ENCODE measurements around the gene OR8B4.

OR8B4 gene

DNA sequence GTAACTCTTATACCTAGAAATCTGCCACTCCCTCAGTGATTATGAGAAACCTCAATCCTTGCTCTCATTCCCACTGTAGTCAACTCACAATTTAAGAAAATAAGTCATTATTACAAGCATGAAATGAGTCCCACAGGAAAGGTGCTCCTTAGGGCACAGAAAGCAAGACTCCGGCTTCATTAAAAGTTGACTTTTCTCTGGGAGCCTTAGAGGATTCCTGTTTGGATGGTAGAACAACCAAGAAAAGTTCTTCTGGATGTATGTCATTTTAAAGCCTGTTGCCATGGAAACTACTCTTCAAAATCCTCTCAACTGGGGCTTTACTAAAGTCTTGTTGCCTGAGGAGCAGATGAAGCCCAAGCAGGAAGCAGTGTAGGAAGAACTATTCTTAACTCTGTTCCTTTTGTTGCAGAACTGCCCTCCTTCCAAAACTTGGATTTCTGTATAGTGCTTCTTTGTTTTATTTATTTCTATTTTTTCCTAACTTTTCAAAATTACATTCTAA lies 21.0 kb upstream of the OR8B4 start, which contains the start of gene OR8B8:
OR8B8 (minus strand) TSS at position 51 of the 505 bp plus-strand sequence. CDS start 4,611 bp downstream, outside the sequence.
- Histone ChIP-seq H3K27me3 (ENCODE audit: control insufficient read depth in 1 of 2, insufficient read depth in 2 of 2, low read length in 2 of 2) (no peaks in the 10 kb centered on the region), H3K27ac (ENCODE audit: low read depth, low read length) (no peak within 1 kb of the TSS), H3K4me3 (ENCODE audit: low read depth in 1 of 2, low read length in 2 of 2) (no peak within 1 kb of the TSS), H3K36me3 (ENCODE audit: insufficient read depth, low read length) (no peaks in the 10 kb centered on the region), H3K4me1 (ENCODE audit: insufficient read depth, low read length) (no peaks in the 10 kb centered on the region), H3K9ac (ENCODE audit: low read length) (no peak within 1 kb of the TSS), H3K9me3 (ENCODE audit: low read length) (no peaks in the 10 kb centered on the region)

DNA sequence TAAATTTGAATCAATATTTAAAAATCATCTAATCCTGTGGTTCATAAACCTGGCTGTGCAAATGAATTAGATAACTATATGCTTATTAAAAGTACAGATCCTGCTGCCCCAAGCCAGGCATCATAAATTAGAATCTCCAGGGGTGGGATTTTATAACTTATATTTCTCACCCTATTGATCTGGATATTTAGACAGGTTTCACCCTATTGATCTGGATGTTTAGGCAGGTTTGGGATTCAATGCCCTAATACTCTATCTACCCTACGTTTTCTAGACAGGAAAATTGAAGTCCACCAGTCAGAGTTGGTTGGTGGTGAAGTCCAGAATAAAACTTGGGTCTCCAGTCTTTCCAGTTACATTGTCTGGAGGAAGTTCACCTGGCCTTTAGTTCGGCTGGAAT lies 18.2 kb upstream of the OR8B4 start:
- no peak overlapping the region for H3K4me3 ChIP-seq (ENCODE audit: low read depth in 1 of 2, low read length in 2 of 2)
- H3K9me3 ChIP-seq (ENCODE audit: low read length): no peaks in the 10 kb centered on the region
- H3K4me1 ChIP-seq (ENCODE audit: insufficient read depth, low read length): no peaks in the 10 kb centered on the region
- no peak overlapping the region for H3K27ac ChIP-seq (ENCODE audit: low read depth, low read length)
- H3K9ac ChIP-seq (ENCODE audit: low read length): no peak overlapping the region
- H3K27me3 ChIP-seq (ENCODE audit: control insufficient read depth in 1 of 2, insufficient read depth in 2 of 2, low read length in 2 of 2): no peaks in the 10 kb centered on the region
- H3K36me3 ChIP-seq (ENCODE audit: insufficient read depth, low read length): no peaks in the 10 kb centered on the region

DNA sequence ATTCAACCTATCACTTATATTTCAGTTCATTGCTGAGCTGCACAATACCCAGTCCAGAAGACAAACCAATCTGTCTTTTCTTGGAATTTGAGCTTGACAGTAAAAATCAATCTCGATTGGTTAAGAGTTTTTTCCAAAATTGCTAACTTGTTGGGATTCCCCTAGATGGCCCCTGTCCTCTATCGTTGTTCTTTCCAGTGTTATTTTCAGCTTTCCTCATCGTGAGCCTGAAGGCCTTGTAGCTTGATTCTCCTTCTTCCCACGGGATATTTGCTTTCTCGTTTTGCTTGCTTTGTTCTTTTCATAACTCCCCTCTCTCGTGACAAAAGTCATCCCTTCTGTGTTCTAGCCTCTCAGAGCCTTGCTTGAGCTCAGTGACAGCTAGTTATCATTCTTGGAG lies 17.8 kb upstream of the OR8B4 start:
- H3K4me3 ChIP-seq (ENCODE audit: low read depth in 1 of 2, low read length in 2 of 2): no peak overlapping the region
- no peaks in the 10 kb centered on the region for H3K4me1 ChIP-seq (ENCODE audit: insufficient read depth, low read length)
- H3K36me3 ChIP-seq (ENCODE audit: insufficient read depth, low read length): no peaks in the 10 kb centered on the region
- no peak overlapping the region for H3K9ac ChIP-seq (ENCODE audit: low read length)
- H3K9me3 ChIP-seq (ENCODE audit: low read length): no peaks in the 10 kb centered on the region
- no peak overlapping the region for H3K27ac ChIP-seq (ENCODE audit: low read depth, low read length)
- H3K27me3 ChIP-seq (ENCODE audit: control insufficient read depth in 1 of 2, insufficient read depth in 2 of 2, low read length in 2 of 2): no peaks in the 10 kb centered on the region

DNA sequence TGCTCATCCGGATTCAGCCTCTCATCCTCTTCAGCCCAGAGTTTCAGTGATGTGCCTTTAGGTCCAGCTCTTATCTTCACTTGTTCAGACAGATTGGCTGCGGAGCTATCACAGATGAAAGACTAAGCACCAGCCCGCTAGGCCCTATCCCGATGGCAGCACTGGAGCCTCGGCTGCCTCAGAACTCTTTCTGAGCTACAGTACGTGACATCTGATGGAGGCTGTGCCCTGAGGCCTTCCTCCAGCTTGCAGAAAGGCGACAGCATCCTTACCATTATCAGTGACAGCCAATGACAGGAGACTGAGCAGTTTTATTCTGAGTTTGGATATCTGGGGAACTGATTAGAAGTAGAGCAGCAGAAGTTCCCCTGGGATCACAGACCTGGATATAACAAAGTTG lies 16.8 kb upstream of the OR8B4 start:
- no peaks in the 10 kb centered on the region for H3K9me3 ChIP-seq (ENCODE audit: low read length)

DNA sequence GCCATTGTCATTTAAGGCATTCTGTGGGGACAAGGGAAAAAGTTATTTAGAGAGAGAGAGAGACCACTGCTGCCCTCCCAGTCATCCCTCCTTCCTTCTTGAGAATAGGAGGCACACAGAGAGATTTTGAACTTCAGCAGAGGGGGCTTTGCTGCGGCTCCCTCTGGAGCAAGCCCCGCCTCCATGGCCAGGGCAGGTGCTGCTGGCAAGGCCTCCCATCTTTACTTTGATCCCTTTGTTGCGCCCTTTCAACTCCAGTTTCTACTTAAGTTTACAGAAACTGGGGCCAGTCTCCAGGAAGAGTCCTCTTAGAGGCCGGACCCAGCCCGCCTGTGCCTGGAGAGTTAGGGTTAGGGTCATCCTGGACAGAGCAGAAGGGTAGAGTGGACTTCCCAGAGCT lies 16.4 kb upstream of the OR8B4 start:
- Histone ChIP-seq H3K9ac (ENCODE audit: low read length) (no peak overlapping the region), H3K27ac (ENCODE audit: low read depth, low read length) (no peak overlapping the region), H3K27me3 (ENCODE audit: control insufficient read depth in 1 of 2, insufficient read depth in 2 of 2, low read length in 2 of 2) (no peaks in the 10 kb centered on the region), H3K4me3 (ENCODE audit: low read depth in 1 of 2, low read length in 2 of 2) (no peak overlapping the region), H3K4me1 (ENCODE audit: insufficient read depth, low read length) (no peaks in the 10 kb centered on the region), H3K9me3 (ENCODE audit: low read length) (no peaks in the 10 kb centered on the region), H3K36me3 (ENCODE audit: insufficient read depth, low read length) (no peaks in the 10 kb centered on the region)

More for the DNA sequence above, 16.8 kb upstream of the OR8B4 start:
- Histone ChIP-seq H3K36me3 (ENCODE audit: insufficient read depth, low read length) (no peaks in the 10 kb centered on the region), H3K4me1 (ENCODE audit: insufficient read depth, low read length) (no peaks in the 10 kb centered on the region), H3K27ac (ENCODE audit: low read depth, low read length) (no peak overlapping the region), H3K9ac (ENCODE audit: low read length) (no peak overlapping the region), H3K4me3 (ENCODE audit: low read depth in 1 of 2, low read length in 2 of 2) (no peak overlapping the region), H3K27me3 (ENCODE audit: control insufficient read depth in 1 of 2, insufficient read depth in 2 of 2, low read length in 2 of 2) (no peaks in the 10 kb centered on the region)

DNA sequence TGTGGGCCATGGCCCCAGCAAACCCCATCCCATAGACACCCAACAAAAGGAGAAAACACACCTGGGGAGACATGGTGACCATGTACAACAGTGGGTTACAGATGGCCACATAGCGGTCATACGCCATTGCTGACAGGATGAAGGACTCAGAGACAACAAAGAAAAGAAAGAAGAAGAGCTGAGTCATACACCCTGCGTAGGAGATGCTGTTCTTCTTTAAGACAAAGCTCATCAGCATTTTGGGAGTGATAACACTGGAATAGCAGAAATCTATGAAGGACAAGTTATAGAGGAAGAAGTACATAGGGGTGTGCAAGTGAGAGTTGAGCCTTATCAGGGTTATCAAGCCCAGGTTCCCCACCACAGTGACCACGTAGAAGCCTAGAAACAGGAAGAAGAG lies 15.9 kb upstream of the OR8B4 start:
- no peak overlapping the region for H3K27ac ChIP-seq (ENCODE audit: low read depth, low read length)
- no peak overlapping the region for H3K9ac ChIP-seq (ENCODE audit: low read length)

DNA sequence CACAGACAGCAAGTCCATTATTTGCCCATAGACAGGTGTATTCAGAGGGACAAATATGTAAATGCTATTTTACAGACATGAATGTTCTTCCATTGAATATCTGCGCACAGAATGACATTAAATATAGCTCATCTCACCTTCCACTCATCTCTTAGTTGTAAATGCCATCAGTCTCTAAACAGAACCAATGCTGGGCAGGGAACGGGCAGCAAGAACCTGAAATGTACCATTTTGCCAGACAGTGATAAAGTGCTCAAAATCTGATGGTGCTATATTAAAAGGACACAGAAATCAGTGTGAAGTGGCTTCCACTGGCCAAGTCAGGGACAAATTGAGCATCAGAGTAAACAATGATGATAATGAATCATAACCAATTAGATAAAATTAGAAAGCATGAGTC lies 10.0 kb upstream of the OR8B4 start:
- no peaks in the 10 kb centered on the region for H3K9me3 ChIP-seq (ENCODE audit: low read length)
- no peak overlapping the region for H3K27ac ChIP-seq (ENCODE audit: low read depth, low read length)
- H3K9ac ChIP-seq (ENCODE audit: low read length): no peak overlapping the region
- H3K4me1 ChIP-seq (ENCODE audit: insufficient read depth, low read length): no peaks in the 10 kb centered on the region
- no peak overlapping the region for H3K4me3 ChIP-seq (ENCODE audit: low read depth in 1 of 2, low read length in 2 of 2)
- no peaks in the 10 kb centered on the region for H3K27me3 ChIP-seq (ENCODE audit: control insufficient read depth in 1 of 2, insufficient read depth in 2 of 2, low read length in 2 of 2)
- H3K36me3 ChIP-seq (ENCODE audit: insufficient read depth, low read length): no peaks in the 10 kb centered on the region

More for the DNA sequence above, 15.9 kb upstream of the OR8B4 start:
- Histone ChIP-seq H3K36me3 (ENCODE audit: insufficient read depth, low read length) (no peaks in the 10 kb centered on the region), H3K9me3 (ENCODE audit: low read length) (no peaks in the 10 kb centered on the region), H3K4me1 (ENCODE audit: insufficient read depth, low read length) (no peaks in the 10 kb centered on the region), H3K4me3 (ENCODE audit: low read depth in 1 of 2, low read length in 2 of 2) (no peak overlapping the region), H3K27me3 (ENCODE audit: control insufficient read depth in 1 of 2, insufficient read depth in 2 of 2, low read length in 2 of 2) (no peaks in the 10 kb centered on the region)

DNA sequence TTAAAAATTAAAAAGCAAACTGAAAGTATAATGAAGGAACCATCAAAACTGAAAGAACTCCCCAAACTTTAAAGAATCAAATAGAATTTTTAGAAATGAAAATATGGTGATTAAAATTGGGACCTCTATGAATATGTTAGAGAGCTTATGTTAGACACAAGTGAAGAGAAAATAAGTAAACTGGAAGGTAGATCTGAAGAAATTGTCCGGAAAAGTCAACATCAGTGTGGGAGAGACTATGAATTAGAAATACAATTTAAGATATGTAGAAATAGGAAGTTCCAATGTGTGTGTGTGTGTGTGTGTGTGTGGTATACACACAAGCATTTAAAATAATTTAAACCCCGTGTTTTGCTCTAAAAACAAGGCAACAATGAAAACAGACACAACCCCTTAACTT lies 4.9 kb upstream of the OR8B4 start:
- Histone ChIP-seq H3K36me3 (ENCODE audit: insufficient read depth, low read length) (no peaks in the 10 kb centered on the region), H3K9me3 (ENCODE audit: low read length) (no peaks in the 10 kb centered on the region), H3K4me1 (ENCODE audit: insufficient read depth, low read length) (no peaks in the 10 kb centered on the region), H3K4me3 (ENCODE audit: low read depth in 1 of 2, low read length in 2 of 2) (no peak overlapping the region), H3K27me3 (ENCODE audit: control insufficient read depth in 1 of 2, insufficient read depth in 2 of 2, low read length in 2 of 2) (no peaks in the 10 kb centered on the region), H3K27ac (ENCODE audit: low read depth, low read length) (no peak overlapping the region), H3K9ac (ENCODE audit: low read length) (no peak overlapping the region)

DNA sequence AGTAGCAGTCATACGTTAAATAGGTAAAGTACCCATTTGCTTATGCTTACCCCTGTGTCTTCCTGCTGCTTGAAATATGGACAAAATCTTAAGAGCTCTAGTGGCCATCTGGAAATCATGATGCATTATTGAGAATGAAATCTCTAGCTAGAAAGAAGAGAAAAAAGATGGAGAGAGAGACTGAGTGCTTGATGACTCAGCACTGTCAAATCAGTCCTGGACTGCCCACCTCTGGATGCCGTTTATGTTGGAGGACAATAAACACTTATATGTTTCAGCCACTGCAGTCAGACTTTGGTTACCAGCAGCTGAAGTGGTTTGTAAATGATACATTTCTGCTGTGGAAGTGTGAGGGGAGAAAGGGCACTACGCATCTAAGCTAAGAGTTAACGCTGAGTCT lies 3.6 kb downstream of the OR8B4 start:
- no peaks in the 10 kb centered on the region for H3K4me1 ChIP-seq (ENCODE audit: insufficient read depth, low read length)
- no peak overlapping the region for H3K4me3 ChIP-seq (ENCODE audit: low read depth in 1 of 2, low read length in 2 of 2)
- H3K27me3 ChIP-seq (ENCODE audit: control insufficient read depth in 1 of 2, insufficient read depth in 2 of 2, low read length in 2 of 2): no peaks in the 10 kb centered on the region
- H3K27ac ChIP-seq (ENCODE audit: low read depth, low read length): no peak overlapping the region
- no peaks in the 10 kb centered on the region for H3K36me3 ChIP-seq (ENCODE audit: insufficient read depth, low read length)
- H3K9ac ChIP-seq (ENCODE audit: low read length): no peak overlapping the region
- no peaks in the 10 kb centered on the region for H3K9me3 ChIP-seq (ENCODE audit: low read length)

DNA sequence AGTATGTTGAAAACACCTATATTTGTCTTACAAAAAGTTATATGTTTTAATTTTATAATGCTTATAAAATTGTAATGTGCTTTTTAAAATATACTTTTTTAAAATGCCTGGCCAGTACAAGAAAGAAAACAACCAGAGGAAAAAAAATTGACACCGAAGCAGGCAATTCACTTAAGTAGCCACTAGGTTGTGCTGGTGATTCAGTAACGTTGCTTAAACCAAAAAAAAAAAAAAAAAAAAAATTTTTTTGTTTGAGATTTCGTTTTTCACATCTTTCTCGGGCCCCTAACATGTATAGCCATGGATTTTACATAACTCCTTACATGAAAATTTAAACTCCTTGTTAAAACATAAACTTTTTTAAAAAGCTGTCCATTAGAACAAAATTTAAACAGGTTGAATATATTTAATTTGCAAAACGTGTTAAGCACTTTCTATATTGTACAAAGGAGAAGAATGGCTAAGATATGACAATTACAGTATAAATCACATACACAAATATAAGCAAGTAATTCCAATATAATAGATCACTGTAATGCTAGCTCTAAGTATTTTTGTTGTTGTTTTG lies 9.2 kb downstream of the OR8B4 start:
- no peak overlapping the region for H3K27ac ChIP-seq (ENCODE audit: low read depth, low read length)

DNA sequence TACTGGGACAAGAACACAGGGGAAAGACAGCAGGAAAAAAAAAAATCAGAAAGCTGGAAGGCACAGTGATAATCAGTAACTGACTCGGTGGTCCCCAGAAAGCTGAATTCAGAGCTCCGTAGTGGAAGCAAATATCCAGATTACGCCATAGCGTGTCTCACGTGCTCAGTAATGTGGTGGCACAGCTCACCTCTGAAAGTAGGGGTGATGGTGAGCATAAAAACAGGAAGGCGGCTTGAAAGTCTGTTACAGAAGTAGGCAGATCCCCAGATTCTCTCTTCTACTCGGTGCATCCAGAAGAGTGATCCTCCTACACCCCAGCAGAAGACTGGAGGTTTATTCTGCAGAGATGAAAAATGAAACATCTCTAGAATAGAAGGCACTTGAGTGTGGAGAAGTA lies 14.8 kb downstream of the OR8B4 start:
- Histone ChIP-seq H3K9me3 (ENCODE audit: low read length) (no peaks in the 10 kb centered on the region), H3K27me3 (ENCODE audit: control insufficient read depth in 1 of 2, insufficient read depth in 2 of 2, low read length in 2 of 2) (no peaks in the 10 kb centered on the region), H3K27ac (ENCODE audit: low read depth, low read length) (no peak overlapping the region), H3K4me1 (ENCODE audit: insufficient read depth, low read length) (no peaks in the 10 kb centered on the region), H3K36me3 (ENCODE audit: insufficient read depth, low read length) (no peaks in the 10 kb centered on the region), H3K4me3 (ENCODE audit: low read depth in 1 of 2, low read length in 2 of 2) (no peak overlapping the region), H3K9ac (ENCODE audit: low read length) (no peak overlapping the region)

More for the DNA sequence above, 9.2 kb downstream of the OR8B4 start:
- Histone ChIP-seq H3K4me3 (ENCODE audit: low read depth in 1 of 2, low read length in 2 of 2) (no peak overlapping the region), H3K9me3 (ENCODE audit: low read length) (no peaks in the 10 kb centered on the region), H3K9ac (ENCODE audit: low read length) (no peak overlapping the region), H3K36me3 (ENCODE audit: insufficient read depth, low read length) (no peaks in the 10 kb centered on the region), H3K4me1 (ENCODE audit: insufficient read depth, low read length) (no peaks in the 10 kb centered on the region), H3K27me3 (ENCODE audit: control insufficient read depth in 1 of 2, insufficient read depth in 2 of 2, low read length in 2 of 2) (no peaks in the 10 kb centered on the region)

DNA sequence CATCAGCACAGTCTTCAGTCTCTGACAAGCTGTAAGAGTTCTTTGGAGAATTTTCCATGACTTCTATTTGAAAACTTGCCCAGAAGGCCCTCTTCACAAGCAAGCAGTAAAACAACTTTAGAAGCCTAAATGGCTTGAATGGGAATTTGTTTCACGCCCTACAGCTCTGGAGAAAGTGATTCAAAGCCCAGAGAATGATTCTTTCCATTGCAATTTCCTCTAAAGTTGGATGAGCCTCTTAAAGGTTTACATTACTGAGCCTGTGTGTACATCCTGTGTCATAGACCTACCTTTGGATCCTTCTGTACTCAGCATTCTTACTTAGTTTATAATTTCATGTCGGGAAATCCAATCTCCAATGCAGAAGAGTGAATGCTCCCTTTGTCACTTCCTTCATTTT lies 19.1 kb downstream of the OR8B4 start:
- no peaks in the 10 kb centered on the region for H3K4me1 ChIP-seq (ENCODE audit: insufficient read depth, low read length)
- no peak overlapping the region for H3K9ac ChIP-seq (ENCODE audit: low read length)
- H3K4me3 ChIP-seq (ENCODE audit: low read depth in 1 of 2, low read length in 2 of 2): no peak overlapping the region
- no peaks in the 10 kb centered on the region for H3K27me3 ChIP-seq (ENCODE audit: control insufficient read depth in 1 of 2, insufficient read depth in 2 of 2, low read length in 2 of 2)
- H3K27ac ChIP-seq (ENCODE audit: low read depth, low read length): no peak overlapping the region
- no peaks in the 10 kb centered on the region for H3K9me3 ChIP-seq (ENCODE audit: low read length)
- no peaks in the 10 kb centered on the region for H3K36me3 ChIP-seq (ENCODE audit: insufficient read depth, low read length)

Data from muscle layer of colon (tissue), 2 donors.